ENCODE results near the gene MLPH.
A peak's percentile ranks its signal among the peaks of the same experiment; 100 is the strongest.

MLPH gene

DNA sequence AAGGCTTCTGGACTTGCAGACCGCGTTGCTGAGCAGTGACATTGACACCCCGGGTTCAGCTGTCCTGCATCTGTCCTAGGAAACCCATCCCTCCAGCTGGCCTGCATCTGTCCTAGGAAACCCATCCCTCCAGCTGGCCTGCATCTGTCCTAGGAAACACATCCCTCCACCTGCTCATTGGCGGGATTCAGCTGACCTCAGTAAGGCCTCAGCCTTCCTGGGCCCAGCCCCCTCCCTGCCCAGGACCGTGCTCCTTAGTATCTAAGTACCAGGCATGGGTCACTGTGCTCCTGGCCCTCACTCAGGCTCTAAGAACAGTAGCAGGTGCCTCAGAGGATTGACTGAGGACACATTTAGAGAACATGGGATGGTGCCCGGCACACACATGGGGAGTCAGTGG is 1.2 kb downstream of the MLPH start:
- TF ChIP-seq ZFX (IDR thresholded peaks at IDR 0.05; ENCODE audit: borderline replicate concordance), result no peak
- TF ChIP-seq, protein P1, sequence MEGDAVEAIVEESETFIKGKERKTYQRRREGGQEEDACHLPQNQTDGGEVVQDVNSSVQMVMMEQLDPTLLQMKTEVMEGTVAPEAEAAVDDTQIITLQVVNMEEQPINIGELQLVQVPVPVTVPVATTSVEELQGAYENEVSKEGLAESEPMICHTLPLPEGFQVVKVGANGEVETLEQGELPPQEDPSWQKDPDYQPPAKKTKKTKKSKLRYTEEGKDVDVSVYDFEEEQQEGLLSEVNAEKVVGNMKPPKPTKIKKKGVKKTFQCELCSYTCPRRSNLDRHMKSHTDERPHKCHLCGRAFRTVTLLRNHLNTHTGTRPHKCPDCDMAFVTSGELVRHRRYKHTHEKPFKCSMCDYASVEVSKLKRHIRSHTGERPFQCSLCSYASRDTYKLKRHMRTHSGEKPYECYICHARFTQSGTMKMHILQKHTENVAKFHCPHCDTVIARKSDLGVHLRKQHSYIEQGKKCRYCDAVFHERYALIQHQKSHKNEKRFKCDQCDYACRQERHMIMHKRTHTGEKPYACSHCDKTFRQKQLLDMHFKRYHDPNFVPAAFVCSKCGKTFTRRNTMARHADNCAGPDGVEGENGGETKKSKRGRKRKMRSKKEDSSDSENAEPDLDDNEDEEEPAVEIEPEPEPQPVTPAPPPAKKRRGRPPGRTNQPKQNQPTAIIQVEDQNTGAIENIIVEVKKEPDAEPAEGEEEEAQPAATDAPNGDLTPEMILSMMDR (IDR thresholded peaks at IDR 0.05), result no peak
- peak overlapping the region; percentile 100 for H3K27ac ChIP-seq

DNA sequence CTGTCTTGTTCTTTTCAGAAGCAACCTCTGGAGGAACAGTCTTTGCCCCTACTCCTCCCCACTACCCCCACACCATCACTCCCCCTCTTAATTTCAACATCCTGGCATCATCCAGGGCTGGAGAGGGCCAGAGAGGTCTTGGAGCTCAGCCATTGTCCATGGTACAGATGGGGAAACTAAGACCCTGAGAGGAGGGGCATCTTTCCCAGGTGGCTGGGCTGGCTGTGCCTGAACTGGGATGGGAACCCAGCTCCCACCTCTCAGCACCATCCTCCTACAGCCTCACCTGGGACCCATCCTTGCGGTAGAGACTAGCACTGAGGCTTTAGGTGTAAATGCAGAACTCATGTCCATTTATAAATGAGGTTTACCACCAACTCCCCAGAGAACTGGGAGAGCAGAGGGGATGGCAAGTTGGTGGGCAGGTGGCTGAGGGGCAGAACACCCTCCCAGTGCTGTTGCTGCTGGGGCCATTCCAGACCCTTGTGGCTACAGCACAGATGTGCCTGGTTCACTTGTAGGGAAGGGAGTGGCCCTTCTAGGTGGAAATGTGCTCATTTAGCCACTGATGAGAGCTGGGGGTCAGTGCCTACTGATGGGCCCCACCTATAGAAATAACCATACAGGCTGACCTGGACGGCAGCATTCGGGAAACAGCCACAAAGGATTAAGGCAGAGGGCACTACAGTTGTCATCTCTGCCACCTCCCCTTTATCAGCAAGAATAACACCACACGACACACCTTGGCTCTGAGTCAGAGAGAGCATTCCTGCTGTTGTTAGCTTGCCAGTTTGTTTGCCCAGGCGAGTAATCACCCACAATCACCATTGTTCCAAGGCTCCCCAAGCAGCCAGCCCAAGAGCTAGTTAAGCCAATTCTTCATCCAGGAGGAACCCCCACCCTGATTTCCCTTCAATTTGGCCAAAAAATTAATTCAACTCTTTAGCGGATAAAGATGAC is 2.1 kb downstream of the MLPH start:
- H3K27ac ChIP-seq, result peak overlapping the region; percentile 100
- TF ChIP-seq ZFX (IDR thresholded peaks at IDR 0.05; ENCODE audit: borderline replicate concordance), result no peak
- TF ChIP-seq, protein P1 (IDR thresholded peaks at IDR 0.05), result no peak

- peak overlapping the region; percentile 100 for H3K27ac ChIP-seq
- TF ChIP-seq, protein P1 (IDR thresholded peaks at IDR 0.05), result no peak
- no peak for TF ChIP-seq ZFX (IDR thresholded peaks at IDR 0.05; ENCODE audit: borderline replicate concordance)
Measured at GRCh38 chr2:237490009-237490711, 3.1 kb downstream of the MLPH start.

DNA sequence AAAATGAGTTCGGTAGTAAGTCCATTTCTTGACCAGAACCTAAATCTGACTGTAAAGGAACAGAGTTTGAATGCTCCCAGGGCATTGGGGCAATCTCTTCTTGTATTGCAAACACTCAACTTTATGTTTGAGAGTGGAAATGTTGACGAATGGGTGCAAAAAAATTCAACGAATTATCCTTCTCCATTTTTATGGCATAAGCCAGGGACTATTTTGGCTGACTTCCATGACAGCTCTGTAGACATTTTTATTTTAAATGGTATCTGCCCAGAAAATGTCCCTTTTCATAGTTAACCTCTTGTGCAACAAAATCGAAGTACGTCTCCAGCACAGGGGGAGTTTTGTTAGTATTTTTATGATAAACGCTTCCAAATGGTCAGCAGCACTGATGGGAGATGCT is 3.7 kb downstream of the MLPH start:
- peak overlapping the region; percentile 100 for H3K27ac ChIP-seq

GRCh38 chr2:237491515-237492118 is 4.6 kb downstream of the MLPH start:
- peak overlapping the region; percentile 100 for H3K27ac ChIP-seq
- TF ChIP-seq ZFX (IDR thresholded peaks at IDR 0.05; ENCODE audit: borderline replicate concordance), result no peak
- TF ChIP-seq, protein P1 (IDR thresholded peaks at IDR 0.05), result no peak

More for the DNA sequence above, 3.7 kb downstream of the MLPH start:
- no peak for TF ChIP-seq ZFX (IDR thresholded peaks at IDR 0.05; ENCODE audit: borderline replicate concordance)
- TF ChIP-seq, protein P1 (IDR thresholded peaks at IDR 0.05), result no peak

DNA sequence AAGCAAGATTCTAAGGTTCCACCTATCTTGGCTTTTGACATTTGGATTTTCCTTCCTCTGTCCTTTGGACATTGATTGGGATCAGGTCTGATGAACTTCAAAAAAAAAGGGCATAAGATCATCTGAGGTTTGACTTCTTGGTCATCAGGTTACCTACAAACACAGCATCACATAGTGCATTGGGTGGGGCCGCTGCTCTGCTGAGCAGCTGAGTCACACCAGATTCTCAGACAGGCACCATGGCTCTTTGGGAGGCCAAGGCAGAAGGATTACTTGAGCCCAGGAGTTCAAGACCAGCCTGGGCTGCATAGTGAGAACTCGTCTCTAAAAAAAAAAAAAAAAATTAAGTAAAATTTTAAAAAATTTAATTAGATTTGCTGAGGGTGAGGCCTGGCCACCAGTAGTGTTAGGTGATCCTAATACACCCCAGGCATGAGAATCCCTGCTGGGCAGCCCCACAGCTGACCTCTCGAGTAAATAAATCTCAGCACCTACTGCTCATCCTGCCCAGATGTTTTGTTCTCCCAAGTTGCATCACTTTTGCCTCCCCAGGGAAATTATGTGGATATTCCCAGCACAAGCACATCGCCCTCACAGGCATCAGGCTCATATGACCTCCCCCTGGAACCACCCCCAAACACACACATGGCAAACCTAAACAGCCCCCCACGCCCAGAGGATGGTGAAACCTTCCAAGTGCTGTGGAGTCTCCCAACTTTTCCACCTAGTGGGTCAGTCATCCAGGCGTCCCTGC is 5.3 kb downstream of the MLPH start:
- H3K27ac ChIP-seq, result peak overlapping the region; percentile 100
- no peak for TF ChIP-seq ZFX (IDR thresholded peaks at IDR 0.05; ENCODE audit: borderline replicate concordance)
- TF ChIP-seq, protein P1 (IDR thresholded peaks at IDR 0.05), result no peak

All from 22Rv1 (cell line).